Upper lobe of right lung (tissue), 1 donor: ENCODE measurements around the gene BICD2. TPM values are rescaled to one million over a fixed set of nuclear protein-coding genes. Genes with fewer than 3 reads are reported as not detected.
A peak's percentile ranks its signal among the peaks of the same experiment; 100 is the strongest.

Source experiments
- ATAC-seq: fragments of 200-7000 bp; cut with Tn5 transposase; one replicate; pipeline ENCODE4 v1.9.1; 2020; ENCODE audit warnings: mild to moderate bottlenecking, moderate library complexity
- DNase-seq: peaks from one replicate; pipeline ENCODE4 v3.0.0-alpha.2; 2020
- H3K27ac ChIP-seq: fragments of 200-600 bp; one replicate; pipeline ENCODE4 v1.8.0; 2022
- H3K27me3 ChIP-seq: fragments of 200-600 bp; one replicate; pipeline ENCODE4 v1.8.0; 2022; ENCODE audit warnings: mild to moderate bottlenecking
- H3K36me3 ChIP-seq: fragments of 200-600 bp; one replicate; pipeline ENCODE4 v1.8.0; 2022
- H3K4me1 ChIP-seq: fragments of 200-600 bp; one replicate; pipeline ENCODE4 v1.8.0; 2022
- H3K4me3 ChIP-seq: fragments of 200-600 bp; one replicate; pipeline ENCODE4 v1.8.0; 2022; ENCODE audit warnings: mild to moderate bottlenecking
- H3K9me3 ChIP-seq: fragments of 200-600 bp; one replicate; pipeline ENCODE4 v1.8.0; 2022
- CTCF ChIP-seq: fragments of 200-600 bp; IDR thresholded peaks from one replicate; pipeline ENCODE4 v1.8.0; 2022; ENCODE audit warnings: antibody characterized with exemption
- intact Hi-C: fragments of 100-400 bp; cut with DNase I; formaldehyde crosslinking; loops from one replicate; pipeline ENCODE4 v1.11.0; 2022
- total RNA-seq: library from RNA; stranded (reverse); fragmentation: NEBNext Ultra II Directional; extraction: Animal tissue kit (Norgen Biotek cat#: 25700); gene quantifications from one replicate; pipeline ENCODE4 v1.2.1, GENCODE V29; 2021
- donor health status: DM: no; HTN: yes; CAD: no; lungs with severe emphysema.

BICD2 gene
- total RNA-seq, 1 donor from 2014 or later = 38.6 TPM

DNA sequence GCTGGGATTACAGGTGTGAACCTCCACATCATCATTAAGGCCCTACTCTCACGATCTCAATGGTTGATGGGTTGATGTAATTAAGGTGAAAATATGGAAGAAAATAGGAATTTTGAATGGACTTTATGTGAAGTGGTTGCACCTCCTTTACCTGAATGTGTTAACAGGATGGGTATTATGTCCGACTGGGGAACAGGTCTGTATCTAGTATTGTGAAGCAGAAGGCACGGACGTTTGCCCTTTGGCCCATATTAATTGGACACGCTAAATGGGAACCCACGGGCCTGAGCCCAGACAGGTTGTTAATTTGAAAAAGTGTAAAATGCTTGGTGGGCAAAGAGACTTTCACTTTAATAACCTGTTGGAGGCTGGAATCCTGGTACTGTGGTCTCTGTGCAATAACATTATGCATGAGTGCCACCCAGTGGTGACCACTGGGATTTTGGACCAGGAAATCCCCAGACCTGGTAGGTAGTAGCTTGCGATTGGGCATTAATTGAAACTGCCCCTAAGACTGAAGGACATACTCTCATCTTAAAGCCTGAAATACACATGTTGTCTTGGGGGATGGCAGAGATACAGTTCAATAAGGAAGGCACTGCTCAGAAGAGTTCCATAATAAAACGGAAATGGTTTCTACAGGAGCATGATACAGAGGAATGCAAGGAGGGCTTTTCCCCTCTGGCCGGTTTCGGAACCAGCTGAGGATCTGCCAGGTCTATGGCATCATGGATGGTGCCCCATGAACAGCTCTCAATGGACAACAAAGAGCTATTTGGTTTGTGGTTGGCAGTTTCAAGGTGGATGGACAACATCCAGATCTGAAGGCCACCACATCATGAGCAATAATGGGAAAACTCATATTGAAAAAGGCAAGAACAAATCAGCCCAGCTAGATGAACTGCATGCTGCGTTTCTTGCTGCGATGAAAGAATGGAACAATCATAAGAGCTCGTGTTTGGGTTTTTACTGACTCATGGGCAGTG is 26.2 kb upstream of the BICD2 start:
- Histone ChIP-seq H3K4me1 (no peaks in the 10 kb centered on the region), H3K9me3 (no peaks in the 10 kb centered on the region), H3K36me3 (no peaks in the 10 kb centered on the region), H3K27me3 (no peaks in the 10 kb centered on the region), H3K4me3 (no peak overlapping the region), H3K27ac (no peak overlapping the region)
- ATAC-seq (peak; percentile 97), DNase-seq (peak; percentile 77)
- intact Hi-C loops = loop anchor here (10.0 kb wide), 1 partner anchor 656 kb away; no protein-coding TSS in a partner anchor
- TF ChIP-seq CTCF = peak; percentile 88

- H3K4me3 ChIP-seq = no peak overlapping the region
- H3K36me3 ChIP-seq = no peaks in the 10 kb centered on the region
- no peak overlapping the region for H3K27ac ChIP-seq
- DNase-seq = no peak
- intact Hi-C loops = no loop called here
- no peaks in the 10 kb centered on the region for H3K27me3 ChIP-seq
- no peak for ATAC-seq
- no peaks in the 10 kb centered on the region for H3K4me1 ChIP-seq
- H3K9me3 ChIP-seq = no peaks in the 10 kb centered on the region
- no peak for TF ChIP-seq CTCF
Observed at GRCh38 chr9:92786298-92786697, 21.7 kb upstream of the BICD2 start.

DNA sequence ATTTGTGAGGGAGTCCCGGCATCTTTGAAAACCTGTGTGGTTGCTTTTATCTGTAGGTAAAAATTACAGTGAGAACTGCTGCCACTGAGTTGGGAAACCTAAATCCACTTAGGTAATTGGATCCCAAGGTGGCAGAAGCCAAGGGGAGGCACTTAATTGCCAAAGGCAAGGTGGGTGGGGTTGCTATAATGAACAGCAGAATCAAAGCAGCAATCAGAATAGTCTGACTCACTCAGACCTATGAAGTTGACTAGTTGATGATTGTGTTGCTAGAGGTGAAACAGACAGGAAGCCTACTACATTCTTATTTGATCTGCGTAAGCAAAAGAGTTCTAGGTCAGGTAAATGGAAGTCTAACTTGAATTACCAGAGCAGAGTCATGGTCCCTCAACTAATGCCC is 17.3 kb upstream of the BICD2 start:
- no peak for ATAC-seq
- Histone ChIP-seq H3K9me3 (no peaks in the 10 kb centered on the region), H3K4me3 (no peak overlapping the region), H3K27ac (no peak overlapping the region), H3K27me3 (no peaks in the 10 kb centered on the region), H3K36me3 (no peaks in the 10 kb centered on the region), H3K4me1 (no peaks in the 10 kb centered on the region)
- no peak for DNase-seq
- TF ChIP-seq CTCF = no peak
- intact Hi-C loops = no loop called here

GRCh38 chr9:92780206-92780605 is 15.6 kb upstream of the BICD2 start:
- DNase-seq (no peak), ATAC-seq (no peak)
- Histone ChIP-seq H3K27me3 (no peaks in the 10 kb centered on the region), H3K36me3 (no peaks in the 10 kb centered on the region), H3K4me3 (no peak overlapping the region), H3K4me1 (no peaks in the 10 kb centered on the region), H3K9me3 (no peaks in the 10 kb centered on the region), H3K27ac (no peak overlapping the region)
- intact Hi-C loops = no loop called here
- no peak for TF ChIP-seq CTCF

- H3K4me3 ChIP-seq = no peak overlapping the region
- no peak overlapping the region for H3K27ac ChIP-seq
- H3K9me3 ChIP-seq = no peaks in the 10 kb centered on the region
- no peak for ATAC-seq
- TF ChIP-seq CTCF = no peak
- intact Hi-C loops = no loop called here
- H3K4me1 ChIP-seq = no peaks in the 10 kb centered on the region
- H3K36me3 ChIP-seq = no peaks in the 10 kb centered on the region
- DNase-seq = no peak
- H3K27me3 ChIP-seq = no peaks in the 10 kb centered on the region
Observed at GRCh38 chr9:92775466-92775865, 10.8 kb upstream of the BICD2 start.
